PC-3 (cell line): ENCODE data around the gene NES. TPM values are rescaled to one million over a fixed set of nuclear protein-coding genes. Genes with fewer than 3 reads are reported as not detected.
"Not testable (repeated sequence)": the region's sequence is repeated elsewhere in the genome, so short reads cannot be mapped to it uniquely, and the experiment has no call there.

Source experiments
- ATAC-seq: fragments of 200-7000 bp; cut with Tn5 transposase; 2 replicates; pipeline ENCODE4 v1.9.1; 2020; ENCODE audit warnings: mild to moderate bottlenecking, moderate library complexity
- BruUV-seq: library from RNA; stranded (reverse); fragments of 400-500 nt; replicated peaks from 2 replicates; lab custom pipeline; 2021; lab: Mats Ljungman, UMichigan
- CTCF ChIA-PET: fragments of 300-600 bp; sonication (Branson Sonifier 250); formaldehyde crosslinking; loops from one replicate; lab custom pipeline; 2022; ENCODE audit warnings: antibody characterized with exemption; lab: Charles Lee
- POLR2A ChIA-PET: fragments of 300-600 bp; sonication (Branson Sonifier 250); formaldehyde crosslinking; loops from one replicate; lab custom pipeline; 2022; ENCODE audit warnings: antibody characterized with exemption; ENCODE audit not compliant: unreplicated experiment; lab: Charles Lee
- DNase-seq: peaks from one replicate; pipeline ENCODE4 v3.0.0-alpha.2; 2015
- H2AFZ ChIP-seq: fragments of 300-600 bp; sonication (generic); 2 replicates; pipeline ENCODE4 v1.6.0; 2016; ENCODE audit warnings: antibody characterized with exemption, low read length
- H3F3A ChIP-seq: fragments of 300-600 bp; sonication (generic); one replicate; pipeline ENCODE4 v1.6.0; 2017; ENCODE audit warnings: antibody characterized with exemption, low read length, control low read depth, mild to moderate bottlenecking; ENCODE audit not compliant: unreplicated experiment
- H3K27ac ChIP-seq: fragments of 300-600 bp; sonication (generic); 2 replicates; pipeline ENCODE4 v1.5.1; 2016; ENCODE audit warnings: mild to moderate bottlenecking, low read length
- H3K27me3 ChIP-seq: fragments of 300-600 bp; sonication (generic); 2 replicates; pipeline ENCODE4 v1.6.1; 2016; ENCODE audit warnings: low read length, mixed read lengths
- H3K36me3 ChIP-seq: fragments of 300-600 bp; sonication (generic); 2 replicates; pipeline ENCODE4 v1.6.1; 2016; ENCODE audit warnings: low read depth, mixed run types, low read length, mixed read lengths
- H3K4me1 ChIP-seq: fragments of 300-600 bp; sonication (generic); 2 replicates; pipeline ENCODE4 v1.5.1; 2016; ENCODE audit warnings: low read length; ENCODE audit not compliant: insufficient read depth
- H3K4me2 ChIP-seq: fragments of 300-600 bp; sonication (generic); 2 replicates; pipeline ENCODE4 v1.6.0; 2016; ENCODE audit warnings: low read length
- H3K4me3 ChIP-seq: fragments of 300-600 bp; sonication (generic); 2 replicates; pipeline ENCODE4 v1.5.1; 2016; ENCODE audit warnings: mild to moderate bottlenecking, low read length, mixed read lengths
- H3K79me2 ChIP-seq: fragments of 300-600 bp; sonication (generic); 2 replicates; pipeline ENCODE4 v1.6.1; 2017; ENCODE audit warnings: low read length, mixed read lengths
- H3K9ac ChIP-seq: fragments of 300-600 bp; sonication (generic); 2 replicates; pipeline ENCODE4 v1.6.0; 2016; ENCODE audit warnings: mild to moderate bottlenecking, low read length
- H3K9me2 ChIP-seq: fragments of 300-600 bp; sonication (generic); replicated peaks from 2 replicates; pipeline ENCODE4 v1.6.1; 2016; ENCODE audit warnings: mixed run types, low read length, mixed read lengths
- H3K9me3 ChIP-seq: fragments of 300-600 bp; sonication (generic); 2 replicates; pipeline ENCODE4 v1.6.1; 2016; ENCODE audit warnings: low read length, mixed read lengths
- H4K20me1 ChIP-seq: fragments of 300-600 bp; sonication (generic); 2 replicates; pipeline ENCODE4 v1.6.1; 2016; ENCODE audit warnings: low read length, mixed read lengths
- CTCF ChIP-seq: fragments of 300-600 bp; sonication (generic); conservative IDR thresholded peaks from 2 replicates; pipeline ENCODE4 v1.5.1; 2017; ENCODE audit warnings: antibody characterized with exemption, low read depth, mild to moderate bottlenecking, low read length
- EZH2 ChIP-seq: fragments of 300-600 bp; sonication (generic); IDR thresholded peaks from one replicate; pipeline ENCODE4 v1.6.1; 2017; ENCODE audit warnings: antibody characterized with exemption, mild to moderate bottlenecking, low read length; ENCODE audit not compliant: unreplicated experiment
- EZH2phosphoT487 ChIP-seq: fragments of 300-600 bp; sonication (generic); IDR thresholded peaks from 2 replicates; pipeline ENCODE4 v1.6.1; 2018; ENCODE audit warnings: mild to moderate bottlenecking, antibody characterized with exemption, low read length, borderline replicate concordance
- intact Hi-C: fragments of 100-400 bp; cut with micrococcal nuclease; formaldehyde crosslinking; loops from 2 replicates; pipeline ENCODE4 v1.9.0; 2023
- total RNA-seq: library from RNA; depleted of rRNA; stranded (reverse); fragments of >200 nt; gene quantifications from 2 replicates; pipeline ENCODE4 v1.2.3, GENCODE V29; 2014

NES gene
- total RNA-seq, 1 experiment from 2014 or later = 58.2 TPM

- no TSS peak for BruUV-seq
- peaks cover 46% of the 10 kb centered on the region for H3K27me3 ChIP-seq
- H3K79me2 ChIP-seq = no peaks in the 10 kb centered on the region
- TF ChIP-seq EZH2phosphoT487 = no peak
- no peak overlapping the region for H3K4me2 ChIP-seq
- intact Hi-C loops = no loop called here
- ATAC-seq (no peak), DNase-seq (no peak)
- CTCF ChIA-PET = no interaction called here
- no peaks in the 10 kb centered on the region for H3K9me3 ChIP-seq
- H4K20me1 ChIP-seq = no peaks in the 10 kb centered on the region
- H3K9ac ChIP-seq = no peak overlapping the region
- no peak overlapping the region for H3K27ac ChIP-seq
- H3F3A ChIP-seq = no peaks in the 10 kb centered on the region
- POLR2A ChIA-PET = no interaction called here
- no peaks in the 10 kb centered on the region for H3K9me2 ChIP-seq
- no peak overlapping the region for H3K4me3 ChIP-seq
- H3K4me1 ChIP-seq = peaks cover 15% of the 10 kb centered on the region
- no peak overlapping the region for H2AFZ ChIP-seq
- no peaks in the 10 kb centered on the region for H3K36me3 ChIP-seq
These were observed 38.8 kb downstream of the NES start for GRCh38 chr1:156638189-156638985.

- Histone ChIP-seq H3K36me3 (no peaks in the 10 kb centered on the region), H3K27me3 (peaks cover 28% of the 10 kb centered on the region), H3K9me3 (no peaks in the 10 kb centered on the region), H3K9ac (no peak overlapping the region), H4K20me1 (no peaks in the 10 kb centered on the region), H3F3A (no peaks in the 10 kb centered on the region), H2AFZ (no peak overlapping the region), H3K27ac (no peak overlapping the region), H3K4me1 (no peaks in the 10 kb centered on the region), H3K79me2 (no peaks in the 10 kb centered on the region), H3K4me2 (no peak overlapping the region), H3K9me2 (no peaks in the 10 kb centered on the region), H3K4me3 (no peak overlapping the region)
- TF ChIP-seq EZH2phosphoT487 = no peak
- no peak for TF ChIP-seq EZH2
- no TSS peak for BruUV-seq
- peak; percentile 33; the same call in 1 of the 2 replicates for ATAC-seq
- ChIA-PET POLR2A (no interaction called here), CTCF (interaction anchor here (0.6 kb wide), 1 partner anchor 18 kb away, joined by 3 read pairs; no protein-coding TSS in a partner anchor)
- DNase-seq = no peak
- intact Hi-C loops = no loop called here
These were observed 44.9 kb downstream of the NES start for GRCh38 chr1:156632355-156632754.

- H3K36me3 ChIP-seq, H3K9me3 ChIP-seq, H3K4me1 ChIP-seq, H3F3A ChIP-seq, intact Hi-C loops, BruUV-seq, H2AFZ ChIP-seq, H3K79me2 ChIP-seq, H3K4me3 ChIP-seq, H3K27ac ChIP-seq, H4K20me1 ChIP-seq, ATAC-seq, DNase-seq, H3K9ac ChIP-seq, CTCF ChIA-PET, H3K4me2 ChIP-seq, POLR2A ChIA-PET, H3K9me2 ChIP-seq: not testable (repeated sequence)
- H3K27me3 ChIP-seq = peaks cover 23% of the 10 kb centered on the region
These were observed 46.1 kb downstream of the NES start for GRCh38 chr1:156631152-156631551.

- POLR2A ChIA-PET = no interaction called here
- no peak overlapping the region for H3K27ac ChIP-seq
- CTCF ChIA-PET = no interaction called here
- intact Hi-C loops = no loop called here
- H4K20me1 ChIP-seq = no peaks in the 10 kb centered on the region
- no TSS peak for BruUV-seq
- peaks cover 25% of the 10 kb centered on the region for H3K27me3 ChIP-seq
- no peaks in the 10 kb centered on the region for H3K36me3 ChIP-seq
- ATAC-seq (no peak), DNase-seq (no peak)
- no peaks in the 10 kb centered on the region for H3K9me3 ChIP-seq
- H3K4me3 ChIP-seq = no peak overlapping the region
- H3K9me2 ChIP-seq = no peaks in the 10 kb centered on the region
- TF ChIP-seq EZH2 = no peak
- no peak for TF ChIP-seq CTCF
- no peak for TF ChIP-seq EZH2phosphoT487
- no peak overlapping the region for H3K4me2 ChIP-seq
- 0 out of 2 replicates have a peak, but pooled peaks cover 6% of the 10 kb centered on the region for H3K4me1 ChIP-seq
- no peak overlapping the region for H2AFZ ChIP-seq
- no peaks in the 10 kb centered on the region for H3F3A ChIP-seq
- H3K9ac ChIP-seq = no peak overlapping the region
- no peaks in the 10 kb centered on the region for H3K79me2 ChIP-seq
These were observed 47.3 kb downstream of the NES start for GRCh38 chr1:156629823-156630449.
